H1 (cell line): ENCODE data around the gene C20orf144.
"Not testable (repeated sequence)": the region's sequence is repeated elsewhere in the genome, so short reads cannot be mapped to it uniquely, and the experiment has no call there.

ENCODE experiments used
- ATF3 ChIP-seq: IDR thresholded peaks from 2 replicates; pipeline ENCODE4 v1.6.1; 2011; ENCODE audit warnings: low read depth, mild to moderate bottlenecking, low read length; ENCODE audit not compliant: insufficient read depth
- CTCF ChIP-seq, 3 experiments: IDR thresholded peaks; 1 replicate in 2 of 3; 2 replicates in 1 of 3; pipeline versions ENCODE4 v1.5.1 to v1.6.1; 2011; ENCODE audit warnings: low read length in 3 of 3, mild to moderate bottlenecking in 3 of 3, inconsistent platforms in 2 of 3, low read depth in 1 of 3, moderate library complexity in 1 of 3; ENCODE audit not compliant: insufficient read depth in 1 of 3; ENCODE audit errors: control extremely low read depth in 1 of 3
- KDM1A ChIP-seq: fragments of 200-600, 300-600 bp; sonication (generic); IDR thresholded peaks from 2 replicates; pipeline ENCODE4 v1.7.1; 2016; ENCODE audit warnings: mild to moderate bottlenecking, low read length, borderline replicate concordance
- MAFK ChIP-seq: IDR thresholded peaks from 2 replicates; pipeline ENCODE4 v1.6.1; 2012; ENCODE audit warnings: low read depth, mild to moderate bottlenecking, improper control_type of control experiment, low read length
- RAD21 ChIP-seq, 2 experiments: IDR thresholded peaks in 1 of 2; conservative IDR thresholded peaks in 1 of 2; 2 replicates each; pipeline ENCODE4 v1.6.1; 2011; ENCODE audit warnings: low read depth in 2 of 2, low read length in 2 of 2, improper control_type of control experiment in 1 of 2, inconsistent platforms in 1 of 2, mild to moderate bottlenecking in 1 of 2, moderate library complexity in 1 of 2
- RXRA ChIP-seq: IDR thresholded peaks from 2 replicates; pipeline ENCODE4 v1.6.1; 2011; ENCODE audit warnings: low read depth, mild to moderate bottlenecking, low read length, moderate library complexity; ENCODE audit not compliant: insufficient read depth
- SIRT6 ChIP-seq: IDR thresholded peaks from one replicate; pipeline ENCODE4 v1.7.1; 2012; ENCODE audit warnings: low read length, inconsistent platforms
- SP1 ChIP-seq: IDR thresholded peaks from 2 replicates; pipeline ENCODE4 v1.6.1; 2011; ENCODE audit warnings: low read depth, low read length
- YY1 ChIP-seq: IDR thresholded peaks from 2 replicates; pipeline ENCODE4 v1.6.1; 2011; ENCODE audit warnings: low read depth, mild to moderate bottlenecking, low read length

- TF ChIP-seq CTCF (IDR thresholded peaks at IDR 0.05; ENCODE audit: control extremely low read depth in 1 of 3, insufficient read depth in 1 of 3, low read depth in 1 of 3, low read length in 3 of 3); RXRA; MAFK; RAD21 (IDR thresholded peaks at IDR 0.05 in 1 of 2, conservative IDR thresholded peaks at IDR 0.05 in 1 of 2; ENCODE audit: low read depth in 2 of 2, low read length in 2 of 2); YY1; KDM1A; ATF3; SP1; SIRT6: not testable (repeated sequence)
Measured at GRCh38 chr20:33646959-33647602, 15.0 kb upstream of the C20orf144 start.
